ENCODE results near the gene ZNF771. TPM values are rescaled to one million over a fixed set of nuclear protein-coding genes. Genes with fewer than 3 reads are reported as not detected.

Gene ZNF771
- total and polyA plus RNA-seq, 4 experiments from 2014 or later = 1.4 to 6.5 (median 5.5) TPM

- no peak overlapping the region for H3K4me3 Mint-ChIP-seq
- Histone ChIP-seq H3K9me3 (ENCODE audit: control insufficient read depth in 1 of 2, low read length in 2 of 2) (no peaks in the 10 kb centered on the region), H3K36me3 (ENCODE audit: insufficient read depth, low read length) (peaks cover 35% of the 10 kb centered on the region), H3K27ac (ENCODE audit: low read depth, low read length) (no peak overlapping the region), H3K4me1 (ENCODE audit: insufficient read depth, low read length) (peaks cover 27% of the 10 kb centered on the region), H3K27me3 (ENCODE audit: insufficient read depth, low read length) (no peaks in the 10 kb centered on the region), H3K4me3 (ENCODE audit: low read length in 2 of 2) (no peak overlapping the region)
- peaks cover 23 to 50% of the 10 kb centered on the region in 2 donors for H3K36me3 Mint-ChIP-seq
- DNase-seq = no peak
- POLR2A ChIA-PET (ENCODE audit: partially characterized antibody) = interaction anchor here (1.7 to 12.9 kb wide), 2 partner anchors 10 to 16 kb away, joined by 7 to 224 read pairs; partner anchors contain the start of genes CD2BP2 and SEPTIN1
- peak overlapping the region in 1 of 7 donors; percentile 11 for H3K27ac Mint-ChIP-seq
- CTCF ChIA-PET (ENCODE audit: partially characterized antibody) = interaction anchor here (1.6 kb wide), 1 partner anchor 11 kb away, joined by 3 read pairs; no protein-coding TSS in a partner anchor
- H3K9me3 Mint-ChIP-seq = no peaks in the 10 kb centered on the region
- intact Hi-C loops (cut with micrococcal nuclease) = no loop called here
- no peaks in the 10 kb centered on the region for H3K27me3 Mint-ChIP-seq
- H3K4me1 Mint-ChIP-seq = peaks cover 32 to 51% (median 38%) of the 10 kb centered on the region in 4 donors
These were observed 42.2 kb upstream of the ZNF771 start for GRCh38 chr16:30365200-30365599.

- peaks cover 20 to 46% of the 10 kb centered on the region in 2 donors for H3K36me3 Mint-ChIP-seq
- DNase-seq = no peak
- Histone ChIP-seq H3K27me3 (ENCODE audit: insufficient read depth, low read length) (no peaks in the 10 kb centered on the region), H3K9me3 (ENCODE audit: control insufficient read depth in 1 of 2, low read length in 2 of 2) (no peaks in the 10 kb centered on the region), H3K4me1 (ENCODE audit: insufficient read depth, low read length) (peaks cover 33% of the 10 kb centered on the region), H3K4me3 (ENCODE audit: low read length in 2 of 2) (no peak overlapping the region), H3K27ac (ENCODE audit: low read depth, low read length) (no peak overlapping the region), H3K36me3 (ENCODE audit: insufficient read depth, low read length) (peaks cover 28% of the 10 kb centered on the region)
- peaks cover 0 to 2% of the 10 kb centered on the region in 2 donors for H3K27me3 Mint-ChIP-seq
- intact Hi-C loops (cut with micrococcal nuclease) = no loop called here
- peak overlapping the region in 5 of 8 donors; percentile 8 to 94 (median 89) for H3K4me3 Mint-ChIP-seq
- no peaks in the 10 kb centered on the region for H3K9me3 Mint-ChIP-seq
- ChIA-PET POLR2A (ENCODE audit: partially characterized antibody) (interaction anchor here (0.6 to 12.9 kb wide), 4 partner anchors 9 to 101 kb away, joined by 3 to 224 read pairs (median 5); partner anchors contain the start of gene SEPTIN1), CTCF (ENCODE audit: partially characterized antibody) (interaction anchor here (2.1 kb wide), 1 partner anchor 17 kb away, joined by 4 read pairs; no protein-coding TSS in a partner anchor)
- H3K27ac Mint-ChIP-seq = peak overlapping the region in 4 of 7 donors; percentile 1 to 88 (median 52)
- H3K4me1 Mint-ChIP-seq = peaks cover 39 to 63% (median 47%) of the 10 kb centered on the region in 4 donors
These were observed 40.9 kb upstream of the ZNF771 start for GRCh38 chr16:30366511-30366910.

GRCh38 chr16:30367349-30368009, 39.9 kb upstream of the ZNF771 start:
- CTCF ChIA-PET (ENCODE audit: partially characterized antibody) = interaction anchor here (2.1 kb wide), 1 partner anchor 16 kb away, joined by 4 read pairs; no protein-coding TSS in a partner anchor
- Histone ChIP-seq H3K27me3 (ENCODE audit: insufficient read depth, low read length) (no peaks in the 10 kb centered on the region), H3K27ac (ENCODE audit: low read depth, low read length) (peak overlapping the region; percentile 72), H3K4me1 (ENCODE audit: insufficient read depth, low read length) (peaks cover 42% of the 10 kb centered on the region), H3K9me3 (ENCODE audit: control insufficient read depth in 1 of 2, low read length in 2 of 2) (no peaks in the 10 kb centered on the region), H3K36me3 (ENCODE audit: insufficient read depth, low read length) (peaks cover 24% of the 10 kb centered on the region), H3K4me3 (ENCODE audit: low read length in 2 of 2) (peak overlapping the region; percentile 21 to 67)
- POLR2A ChIA-PET (ENCODE audit: partially characterized antibody) = interaction anchor here (1.0 to 12.9 kb wide), 5 partner anchors 10 to 248 kb away, joined by 3 to 224 read pairs (median 5); partner anchors contain the start of genes CD2BP2, SEPTIN1 and ZNF771
- H3K27me3 Mint-ChIP-seq = peaks cover 0 to 2% of the 10 kb centered on the region in 2 donors
- peaks cover 16 to 43% of the 10 kb centered on the region in 2 donors for H3K36me3 Mint-ChIP-seq
- peak overlapping the region; percentile 58 to 91 (median 83) for H3K27ac Mint-ChIP-seq
- H3K4me1 Mint-ChIP-seq = peaks cover 44 to 71% (median 53%) of the 10 kb centered on the region in 4 donors
- H3K4me3 Mint-ChIP-seq = peak overlapping the region; percentile 87 to 94 (median 90)
- no peak for DNase-seq
- intact Hi-C loops (cut with micrococcal nuclease) = no loop called here
- H3K9me3 Mint-ChIP-seq = no peaks in the 10 kb centered on the region

GRCh38 chr16:30368122-30368791, 39.1 kb upstream of the ZNF771 start:
- peak overlapping the region; percentile 72 for H3K27ac ChIP-seq (ENCODE audit: low read depth, low read length)
- ChIA-PET POLR2A (ENCODE audit: partially characterized antibody) (interaction anchor here (0.6 to 12.9 kb wide), 11 partner anchors 11 to 277 kb away, joined by 3 to 224 read pairs (median 14); partner anchors contain the start of genes CD2BP2, DCTPP1, SEPTIN1 and TBX6), CTCF (ENCODE audit: partially characterized antibody) (interaction anchor here (0.7 to 2.1 kb wide), 3 partner anchors 9 to 15 kb away, joined by 3 to 4 read pairs (median 3); no protein-coding TSS in a partner anchor)
- H3K4me3 ChIP-seq (ENCODE audit: low read length in 2 of 2) = peak overlapping the region; percentile 67 to 88
- H3K4me1 Mint-ChIP-seq = peaks cover 43 to 72% (median 53%) of the 10 kb centered on the region in 4 donors
- no peak for DNase-seq
- H3K36me3 ChIP-seq (ENCODE audit: insufficient read depth, low read length) = peaks cover 20% of the 10 kb centered on the region
- H3K9me3 Mint-ChIP-seq = no peaks in the 10 kb centered on the region
- H3K9me3 ChIP-seq (ENCODE audit: control insufficient read depth in 1 of 2, low read length in 2 of 2) = no peaks in the 10 kb centered on the region
- peak overlapping the region; percentile 87 to 94 (median 90) for H3K4me3 Mint-ChIP-seq
- peaks cover 11 to 37% of the 10 kb centered on the region in 2 donors for H3K36me3 Mint-ChIP-seq
- peaks cover 43% of the 10 kb centered on the region for H3K4me1 ChIP-seq (ENCODE audit: insufficient read depth, low read length)
- peak overlapping the region; percentile 70 to 91 (median 83) for H3K27ac Mint-ChIP-seq
- intact Hi-C loops (cut with micrococcal nuclease) = no loop called here
- no peaks in the 10 kb centered on the region for H3K27me3 ChIP-seq (ENCODE audit: insufficient read depth, low read length)
- peaks cover 0 to 2% of the 10 kb centered on the region in 2 donors for H3K27me3 Mint-ChIP-seq

- CTCF ChIA-PET (ENCODE audit: partially characterized antibody) = interaction anchor here (0.7 to 2.1 kb wide), 4 partner anchors 10 to 40 kb away, joined by 3 to 4 read pairs (median 4); no protein-coding TSS in a partner anchor
- Histone ChIP-seq H3K27ac (ENCODE audit: low read depth, low read length) (peak overlapping the region; percentile 72), H3K9me3 (ENCODE audit: control insufficient read depth in 1 of 2, low read length in 2 of 2) (no peaks in the 10 kb centered on the region), H3K4me3 (ENCODE audit: low read length in 2 of 2) (peak overlapping the region; percentile 67 to 88), H3K36me3 (ENCODE audit: insufficient read depth, low read length) (peaks cover 16% of the 10 kb centered on the region), H3K27me3 (ENCODE audit: insufficient read depth, low read length) (no peaks in the 10 kb centered on the region), H3K4me1 (ENCODE audit: insufficient read depth, low read length) (peaks cover 43% of the 10 kb centered on the region)
- Mint-ChIP-seq H3K4me3 (peak overlapping the region; percentile 87 to 94 (median 90)), H3K4me1 (peaks cover 43 to 72% (median 53%) of the 10 kb centered on the region in 4 donors), H3K36me3 (peaks cover 7 to 36% of the 10 kb centered on the region in 2 donors), H3K27ac (peak overlapping the region; percentile 70 to 91 (median 83)), H3K9me3 (no peaks in the 10 kb centered on the region), H3K27me3 (peaks cover 0 to 2% of the 10 kb centered on the region in 2 donors)
- intact Hi-C loops (cut with micrococcal nuclease) = no loop called here
- DNase-seq = no peak
- POLR2A ChIA-PET (ENCODE audit: partially characterized antibody) = interaction anchor here (0.6 to 12.9 kb wide), 11 partner anchors 12 to 277 kb away, joined by 3 to 224 read pairs (median 14); partner anchors contain the start of genes CD2BP2, CORO1A, DCTPP1 and SEPTIN1
These were observed 38.7 kb upstream of the ZNF771 start for GRCh38 chr16:30368792-30369090.

GRCh38 chr16:30369091-30369937, 38.1 kb upstream of the ZNF771 start:
- Histone ChIP-seq H3K27me3 (ENCODE audit: insufficient read depth, low read length) (no peaks in the 10 kb centered on the region), H3K9me3 (ENCODE audit: control insufficient read depth in 1 of 2, low read length in 2 of 2) (no peaks in the 10 kb centered on the region), H3K4me1 (ENCODE audit: insufficient read depth, low read length) (peaks cover 43% of the 10 kb centered on the region), H3K4me3 (ENCODE audit: low read length in 2 of 2) (peak overlapping the region; percentile 67 to 88), H3K36me3 (ENCODE audit: insufficient read depth, low read length) (peaks cover 16% of the 10 kb centered on the region), H3K27ac (ENCODE audit: low read depth, low read length) (peak overlapping the region; percentile 72)
- peak overlapping the region; percentile 70 to 91 (median 83) for H3K27ac Mint-ChIP-seq
- CTCF ChIA-PET (ENCODE audit: partially characterized antibody) = interaction anchor here (1.1 to 1.6 kb wide), 2 partner anchors 11 to 40 kb away, joined by 3 to 4 read pairs; no protein-coding TSS in a partner anchor
- intact Hi-C loops (cut with micrococcal nuclease) = no loop called here
- H3K4me1 Mint-ChIP-seq = peaks cover 43 to 70% (median 53%) of the 10 kb centered on the region in 4 donors
- POLR2A ChIA-PET (ENCODE audit: partially characterized antibody) = interaction anchor here (0.6 to 12.9 kb wide), 13 partner anchors 11 to 278 kb away, joined by 3 to 224 read pairs (median 14); partner anchors contain the start of genes CD2BP2, CORO1A, DCTPP1 and SEPTIN1
- peak overlapping the region; percentile 87 to 94 (median 90) for H3K4me3 Mint-ChIP-seq
- no peaks in the 10 kb centered on the region for H3K9me3 Mint-ChIP-seq
- H3K36me3 Mint-ChIP-seq = peaks cover 5 to 34% of the 10 kb centered on the region in 2 donors
- H3K27me3 Mint-ChIP-seq = peaks cover 0 to 2% of the 10 kb centered on the region in 2 donors
- peak in 2 of 5 donors; percentile 21 to 49 for DNase-seq

Data from CD4-positive, alpha-beta memory T cell (primary cell).